ENCODE results near the gene DNER. TPM values are rescaled to one million over a fixed set of nuclear protein-coding genes. Genes with fewer than 3 reads are reported as not detected.
A peak's percentile ranks its signal among the peaks of the same experiment; 100 is the strongest.

Gene DNER
- total RNA-seq, 2 donors from 2014 or later = 6.2 to 32.9 TPM

DNA sequence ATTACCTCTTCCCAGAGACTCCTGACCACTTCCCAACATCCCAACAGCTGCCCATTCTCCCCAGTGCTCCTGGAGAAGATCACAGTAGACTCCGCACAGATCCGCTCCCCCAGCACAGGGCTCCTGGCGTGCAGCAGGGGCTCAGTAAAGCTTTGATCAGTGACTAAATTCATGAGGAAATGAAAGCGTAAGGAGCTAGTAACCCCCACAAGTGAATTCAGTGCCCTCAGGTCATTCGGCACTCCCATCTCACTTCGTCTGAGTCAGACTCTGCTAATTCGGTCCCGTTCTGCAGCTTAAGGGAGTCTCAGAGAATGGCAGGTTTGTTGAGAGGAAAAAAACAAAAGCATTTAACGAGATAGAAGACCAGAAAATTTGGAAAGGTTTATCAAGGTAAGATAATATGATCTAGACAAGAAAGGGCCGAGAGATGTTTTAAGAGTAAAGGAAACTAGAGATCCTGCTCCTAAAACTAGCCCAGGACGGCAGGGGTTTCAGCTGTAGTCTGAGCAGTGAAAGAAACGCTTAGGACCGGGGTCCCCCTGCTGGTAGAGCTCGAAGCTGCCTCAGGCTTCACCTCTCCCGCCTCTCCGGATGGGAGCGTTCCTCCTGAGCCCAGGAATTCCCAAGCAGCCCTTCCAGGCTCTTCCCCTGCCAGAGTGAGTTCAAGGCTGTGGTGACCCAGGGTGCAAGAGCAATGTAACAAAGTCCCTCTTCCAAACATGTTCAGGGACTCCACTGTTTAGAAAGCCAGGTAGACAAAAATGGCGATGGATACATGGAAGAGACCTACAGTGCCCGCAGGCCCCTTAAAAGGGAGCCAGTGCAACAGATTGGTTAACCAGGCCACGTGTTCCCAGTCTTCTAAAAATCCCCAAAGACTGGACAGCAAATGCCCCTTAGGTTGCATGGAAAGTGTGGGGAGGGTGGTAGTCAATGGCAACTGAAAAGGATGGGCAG lies 127.3 kb downstream of the DNER start:
- ATAC-seq (peak; percentile 96 to 98), DNase-seq (peak; percentile 84)
- intact Hi-C loops (cut with DNase I) = loop anchor here (2.0 to 5.0 kb wide), 3 partner anchors 156 to 455 kb away; no protein-coding TSS in a partner anchor

DNA sequence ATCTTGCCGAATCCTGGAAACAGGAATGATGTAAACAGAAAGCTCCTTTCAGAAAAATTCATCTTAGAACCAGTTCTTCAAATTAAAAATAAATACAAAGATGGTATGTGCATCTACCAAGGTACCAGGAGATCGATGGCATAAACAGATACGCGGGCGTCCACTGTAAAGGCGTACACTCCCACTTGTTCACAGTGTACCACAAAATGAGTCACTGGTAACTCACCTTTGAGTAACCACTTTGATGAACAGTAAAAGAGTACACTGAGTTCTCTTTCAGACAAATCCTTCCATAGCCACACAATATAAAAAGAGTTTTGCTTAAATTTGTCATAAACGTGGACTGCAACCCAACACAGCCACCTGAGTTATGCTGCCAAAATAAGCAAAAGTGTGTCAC lies 128.3 kb downstream of the DNER start:
- ATAC-seq (peak in 1 of 2 donors; percentile 23), DNase-seq (no peak)
- intact Hi-C loops (cut with DNase I) = loop anchor here (2.0 to 5.0 kb wide), 3 partner anchors 155 to 454 kb away; no protein-coding TSS in a partner anchor

DNA sequence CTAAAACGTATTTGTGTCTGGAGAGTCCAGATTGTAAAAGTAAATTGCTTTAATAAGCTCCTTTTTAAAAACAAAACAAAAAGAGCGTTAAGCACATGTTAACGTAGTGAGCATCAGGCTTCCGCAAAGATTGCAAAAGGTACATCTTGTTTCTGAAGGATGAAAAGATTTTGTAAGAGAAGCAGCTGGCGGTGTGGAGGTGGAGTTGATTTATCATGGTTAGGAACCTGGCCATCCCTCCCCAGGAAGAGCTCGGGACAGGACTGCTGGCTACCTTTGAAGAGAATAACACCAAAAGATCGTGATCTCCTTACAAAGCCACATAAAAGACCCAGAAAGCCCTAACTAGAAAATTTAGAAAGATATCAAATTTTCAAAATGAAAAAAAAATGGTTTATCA lies 132.2 kb downstream of the DNER start:
- intact Hi-C loops (cut with DNase I) = no loop called here
- DNase-seq (no peak), ATAC-seq (no peak)

DNA sequence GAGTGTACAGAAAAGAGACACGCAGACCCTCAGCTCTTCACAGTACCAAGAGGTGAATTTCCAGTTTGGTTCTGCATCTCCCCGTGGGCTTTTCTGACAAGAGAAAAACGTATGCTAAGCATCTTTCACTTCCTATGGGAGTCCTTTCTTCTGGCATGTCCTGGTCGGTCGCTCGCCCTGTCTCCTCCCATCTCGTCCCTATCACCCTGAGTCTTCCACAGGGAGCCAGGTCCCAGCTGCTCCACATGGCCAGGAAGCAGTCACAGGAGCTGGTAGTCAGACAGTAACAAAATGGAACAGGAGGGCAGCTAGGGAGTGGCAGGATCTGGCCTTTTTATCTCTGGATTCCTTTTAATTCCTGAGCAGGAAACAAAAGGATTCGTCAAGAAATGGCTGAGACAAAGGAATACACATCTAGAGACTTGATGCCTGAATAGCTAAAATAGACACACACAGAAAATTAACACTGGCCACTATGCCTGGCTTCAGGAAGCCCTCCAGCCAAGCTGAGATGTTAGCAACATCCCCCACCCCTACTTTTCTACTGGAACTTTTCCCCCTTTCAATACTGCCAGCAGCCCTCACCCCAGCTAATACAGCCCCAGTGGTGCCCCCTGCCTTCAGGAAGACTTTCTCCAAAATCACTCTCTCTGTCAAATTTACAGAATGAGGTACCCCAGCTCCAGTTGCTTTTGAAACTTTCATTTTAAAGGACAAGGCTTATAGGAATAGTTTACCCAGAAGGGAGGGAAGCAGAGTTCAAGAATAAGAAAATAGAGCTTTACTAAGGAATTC lies 136.1 kb downstream of the DNER start:
- no peak for ATAC-seq
- intact Hi-C loops (cut with DNase I) = no loop called here
- no peak for DNase-seq

DNA sequence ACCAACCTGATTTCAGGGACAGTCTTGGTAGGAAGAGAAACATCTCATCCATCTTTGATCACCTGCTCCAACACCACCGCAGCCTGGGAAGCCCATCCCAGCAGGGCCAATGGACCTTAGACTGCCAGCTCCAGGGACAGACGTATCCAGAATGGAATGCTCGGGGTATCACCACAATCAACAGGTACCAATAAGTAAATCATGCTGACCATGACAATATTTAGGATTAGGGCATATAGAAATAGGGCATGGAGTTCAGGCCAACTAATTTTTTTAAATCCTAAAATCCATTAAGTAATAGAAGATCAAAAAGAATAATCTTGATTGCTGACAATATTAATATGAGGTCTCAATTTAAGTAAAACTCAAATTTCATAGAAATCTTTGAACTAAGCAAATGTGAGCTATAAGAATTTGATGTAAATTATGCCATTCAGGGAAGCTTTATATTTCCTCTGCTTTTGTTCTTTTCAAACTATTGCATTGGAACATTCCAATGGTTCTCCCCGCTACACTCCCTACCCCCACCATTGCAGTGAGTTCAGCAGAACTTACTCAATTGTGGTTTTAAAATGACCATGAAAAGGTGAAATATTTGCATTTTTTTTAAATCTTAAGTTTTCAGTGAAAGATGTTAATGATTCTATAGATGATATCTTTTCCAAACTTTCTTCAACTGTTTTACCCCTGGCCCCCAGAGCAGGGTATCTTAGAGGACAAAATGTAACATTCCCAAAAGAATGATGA lies 138.6 kb downstream of the DNER start:
- DNase-seq (no peak), ATAC-seq (no peak)
- intact Hi-C loops (cut with DNase I) = no loop called here

DNA sequence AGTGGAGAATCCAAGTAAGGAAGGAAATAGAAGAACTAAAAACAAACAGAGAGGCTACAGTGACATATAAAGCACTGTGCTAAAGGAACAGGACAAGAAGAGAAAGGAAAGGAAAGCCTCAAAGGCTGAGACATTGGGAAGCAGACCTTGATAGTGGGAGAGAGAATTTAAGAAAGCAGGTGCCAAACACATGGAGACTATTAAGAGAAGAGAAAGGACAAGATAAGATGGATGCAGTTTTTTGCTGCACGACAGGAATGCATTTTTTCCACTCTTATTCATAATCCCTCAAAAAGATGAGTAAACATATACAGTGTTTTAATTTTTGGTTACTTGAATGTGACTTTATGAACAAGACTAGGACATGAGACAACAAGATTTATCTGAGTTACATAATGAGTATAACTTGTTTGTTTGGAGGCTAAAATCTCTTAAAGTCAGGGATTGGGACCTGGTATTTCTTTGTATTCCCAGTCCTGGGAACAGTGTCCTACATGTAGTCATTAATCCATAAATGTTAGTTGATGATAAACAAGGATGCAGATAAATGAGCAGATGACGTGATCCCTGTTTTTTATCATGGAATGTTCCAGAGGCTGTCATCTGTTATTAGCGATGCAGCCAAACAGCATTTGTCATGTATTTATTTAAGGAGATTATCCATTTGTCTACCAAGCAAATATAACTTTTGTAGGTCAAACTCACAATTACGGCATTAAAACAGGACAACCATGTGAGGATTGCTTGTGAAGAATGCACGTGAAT lies 141.7 kb downstream of the DNER start:
- intact Hi-C loops (cut with DNase I) = no loop called here
- DNase-seq = no peak
- peak in 1 of 2 donors; percentile 59 for ATAC-seq

DNA sequence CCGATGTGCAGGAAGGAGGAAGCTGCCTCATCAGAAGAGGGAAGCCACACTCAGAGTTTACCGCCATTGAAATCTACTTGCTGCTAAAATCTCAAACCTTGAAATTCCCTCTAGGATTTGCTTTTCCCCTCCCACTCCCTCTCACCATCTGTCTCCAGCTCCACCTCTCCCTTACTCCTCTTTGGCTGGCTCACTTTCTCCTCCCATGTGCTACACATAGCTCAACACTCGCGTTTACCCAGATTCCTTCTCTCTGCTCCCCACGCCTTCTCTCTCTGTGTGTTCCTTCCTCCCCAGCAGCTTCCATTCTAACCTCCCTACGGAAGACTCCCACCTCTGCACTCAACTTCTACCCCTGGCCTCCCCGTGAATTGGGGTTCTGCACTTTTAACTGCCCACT lies 143.1 kb downstream of the DNER start:
- intact Hi-C loops (cut with DNase I) = no loop called here
- DNase-seq = no peak
- peak in 1 of 2 donors; percentile 66 for ATAC-seq

DNA sequence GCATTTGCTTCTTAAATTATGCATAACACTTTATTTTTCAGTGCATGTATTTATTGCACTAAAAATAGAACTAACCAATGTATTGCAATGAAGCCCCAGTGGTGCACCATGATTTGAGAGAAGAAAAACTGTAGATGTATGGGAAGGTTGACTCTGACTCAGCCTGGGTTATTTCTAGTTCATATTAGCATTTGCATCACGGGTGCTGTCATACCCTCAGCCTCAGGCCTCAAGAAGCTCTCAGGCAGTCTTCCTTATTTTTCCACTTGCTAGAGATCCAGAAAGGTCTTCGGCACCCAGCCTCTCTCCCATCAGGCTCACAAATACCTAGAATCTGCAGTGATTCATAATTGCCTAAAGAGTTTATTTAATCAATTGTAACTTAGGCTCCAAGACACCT lies 148.0 kb downstream of the DNER start:
- ATAC-seq = no peak
- intact Hi-C loops (cut with DNase I) = no loop called here
- DNase-seq = no peak

DNA sequence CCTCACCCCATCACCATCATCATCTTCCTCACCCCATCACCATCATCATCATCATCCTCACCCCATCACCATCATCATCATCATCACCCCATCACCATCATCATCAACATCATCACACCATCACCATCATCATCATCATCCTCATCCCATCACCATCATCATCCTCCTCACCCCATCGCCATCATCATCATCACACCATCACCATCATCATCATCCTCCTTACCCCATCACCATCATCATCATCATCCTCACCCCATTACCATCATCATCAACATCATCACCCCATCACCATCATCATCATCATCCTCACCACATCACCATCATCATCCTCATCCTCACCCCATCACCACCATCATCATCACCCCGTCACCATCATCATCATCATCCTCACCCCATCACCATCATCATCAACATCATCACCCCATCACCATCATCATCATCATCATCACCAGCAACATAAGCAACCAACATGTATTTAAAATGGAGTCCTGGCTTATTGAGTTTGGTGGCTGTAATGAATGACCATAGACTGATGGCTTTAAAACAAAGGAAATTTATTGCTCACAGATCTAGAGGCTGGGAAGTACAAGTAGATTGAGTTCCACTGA lies 150.0 kb downstream of the DNER start:
- intact Hi-C loops (cut with DNase I) = no loop called here
- no peak for DNase-seq
- no peak for ATAC-seq

DNA sequence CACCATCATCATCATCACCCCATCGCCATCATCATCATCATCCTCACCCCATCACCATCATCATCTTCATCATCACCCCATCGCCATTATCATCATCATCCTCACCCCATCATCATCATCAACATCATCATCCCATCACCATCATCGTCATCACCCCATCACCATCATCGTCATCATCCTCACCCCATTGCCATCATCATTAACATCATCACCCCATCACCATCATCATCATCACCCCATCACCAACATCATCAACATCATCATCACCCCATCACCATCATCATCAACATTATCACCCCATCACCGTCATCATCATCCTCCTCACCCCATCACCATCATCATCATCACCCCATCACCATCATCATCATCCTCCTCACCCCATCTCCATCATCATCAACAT lies 151.0 kb downstream of the DNER start:
- DNase-seq (no peak), ATAC-seq (no peak)
- intact Hi-C loops (cut with DNase I) = no loop called here

DNA sequence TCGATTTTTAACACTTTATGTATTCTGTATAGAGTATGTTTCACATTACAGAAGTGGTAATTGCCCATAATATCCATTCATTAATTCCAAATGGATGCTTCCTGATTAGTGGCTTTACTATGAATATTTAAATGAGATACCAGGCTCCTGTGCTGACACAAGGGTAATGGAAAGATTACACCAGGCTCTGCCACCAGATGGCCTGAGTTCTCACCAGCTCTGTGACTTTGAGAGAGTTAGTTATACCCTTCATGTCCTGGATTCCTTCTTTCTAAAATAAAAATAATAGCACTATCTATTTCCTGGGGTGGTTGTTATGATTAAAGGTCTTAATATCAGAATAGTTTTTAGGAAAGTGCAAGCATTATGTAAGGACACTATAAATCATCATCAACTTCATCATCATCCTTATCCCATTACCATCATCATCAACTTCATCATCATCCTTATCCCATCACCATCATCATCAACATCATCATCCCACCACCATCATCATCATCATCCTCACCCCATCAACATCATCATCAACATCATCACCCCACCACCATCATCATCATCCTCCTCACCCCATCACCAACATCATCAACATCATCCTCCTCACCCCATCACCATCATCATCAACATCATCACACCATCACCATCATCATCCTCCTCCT lies 151.8 kb downstream of the DNER start:
- intact Hi-C loops (cut with DNase I) = no loop called here
- ATAC-seq = no peak
- DNase-seq = no peak

DNA sequence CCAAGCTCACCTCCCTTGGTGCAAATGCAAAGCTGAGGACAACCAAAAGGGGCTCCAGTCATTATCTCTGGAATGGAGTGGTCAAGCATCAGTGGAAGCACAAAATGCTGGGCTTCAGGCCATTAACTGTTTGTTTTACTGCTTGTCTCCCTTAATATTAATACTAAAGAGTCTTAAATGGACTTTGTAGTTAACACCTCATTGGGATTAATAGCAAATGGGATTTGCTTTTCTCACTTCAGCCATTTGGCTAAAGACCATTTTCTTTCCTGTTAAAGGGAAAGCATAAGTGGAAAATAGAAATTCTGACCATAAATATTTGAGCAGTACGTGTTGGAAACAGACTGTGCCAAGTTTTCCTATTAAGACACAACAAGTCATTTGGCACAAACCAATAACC lies 154.4 kb downstream of the DNER start:
- intact Hi-C loops (cut with DNase I) = no loop called here
- DNase-seq (no peak), ATAC-seq (no peak)

DNA sequence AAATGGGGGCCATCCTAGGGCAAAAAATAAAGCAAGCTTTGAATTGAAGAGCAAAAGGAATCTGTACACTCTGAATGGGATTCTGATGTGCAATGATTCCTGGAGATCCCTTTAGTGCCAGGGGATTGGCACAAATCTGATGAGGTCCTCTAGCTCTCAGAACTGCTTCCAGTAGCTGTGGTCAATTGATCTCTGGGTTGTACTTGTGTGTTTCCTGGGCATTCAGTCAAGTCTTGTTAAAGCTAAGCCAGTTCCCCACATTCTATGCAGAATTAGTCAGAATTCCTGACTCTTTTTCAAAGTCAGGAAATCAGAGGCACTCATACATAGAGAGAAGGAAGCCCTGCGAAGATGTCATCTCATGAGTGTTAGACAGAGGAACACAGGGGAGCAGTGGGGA lies 161.3 kb downstream of the DNER start:
- no peak for DNase-seq
- intact Hi-C loops (cut with DNase I) = no loop called here
- no peak for ATAC-seq

DNA sequence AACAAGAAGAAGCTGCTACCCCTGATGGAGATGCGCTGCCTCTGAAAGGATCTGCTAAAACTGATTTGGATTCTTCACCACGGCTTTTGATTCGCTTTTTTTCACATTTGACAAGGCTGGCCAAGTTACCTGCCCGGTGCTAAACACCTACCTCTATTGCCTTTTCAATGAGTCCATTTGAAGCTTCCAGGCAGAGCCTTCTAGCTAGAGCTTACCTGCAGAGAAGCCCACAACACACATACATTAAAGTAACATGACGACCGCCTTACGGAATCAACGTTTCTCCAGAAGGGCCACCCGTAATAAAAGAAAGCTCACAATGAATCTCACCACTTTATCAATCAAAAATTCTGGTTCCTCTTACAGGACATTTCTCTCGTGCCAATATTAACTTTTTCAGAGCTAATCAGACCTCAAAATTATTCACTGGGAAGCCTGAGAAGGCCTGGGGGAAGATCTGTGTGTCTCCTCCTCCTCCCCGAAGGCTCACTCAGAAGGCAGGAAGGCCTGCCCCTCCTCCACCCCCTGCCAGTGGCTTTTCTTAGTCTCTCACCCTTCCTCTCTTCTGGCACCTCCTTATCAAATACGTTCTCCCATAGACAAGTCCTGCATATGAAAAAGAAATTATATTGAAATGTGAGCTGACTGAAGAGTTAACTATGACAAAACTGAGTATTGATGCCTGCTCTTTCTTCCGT lies 171.0 kb downstream of the DNER start:
- intact Hi-C loops (cut with DNase I) = no loop called here
- DNase-seq = no peak
- ATAC-seq = no peak

DNA sequence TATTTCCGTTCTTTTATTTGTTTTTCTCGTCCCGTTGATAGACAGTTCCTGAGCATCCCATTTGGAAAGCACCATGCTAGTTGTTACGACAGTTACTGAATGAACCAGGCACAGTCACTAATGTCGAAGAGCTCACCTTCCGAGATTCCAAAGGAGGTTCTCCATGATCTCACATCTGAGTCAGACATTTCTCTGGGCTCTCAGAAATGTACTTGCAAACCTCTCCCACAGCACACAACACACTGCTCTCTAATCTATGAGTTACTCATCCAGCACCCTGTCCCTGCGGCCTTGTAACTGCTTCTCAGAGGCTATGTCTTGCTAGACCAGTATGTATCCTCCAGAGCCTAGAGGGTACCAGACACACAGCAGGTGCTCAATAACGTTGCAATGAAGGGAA lies 174.7 kb downstream of the DNER start:
- DNase-seq (no peak), ATAC-seq (no peak)
- intact Hi-C loops (cut with DNase I) = no loop called here

DNA sequence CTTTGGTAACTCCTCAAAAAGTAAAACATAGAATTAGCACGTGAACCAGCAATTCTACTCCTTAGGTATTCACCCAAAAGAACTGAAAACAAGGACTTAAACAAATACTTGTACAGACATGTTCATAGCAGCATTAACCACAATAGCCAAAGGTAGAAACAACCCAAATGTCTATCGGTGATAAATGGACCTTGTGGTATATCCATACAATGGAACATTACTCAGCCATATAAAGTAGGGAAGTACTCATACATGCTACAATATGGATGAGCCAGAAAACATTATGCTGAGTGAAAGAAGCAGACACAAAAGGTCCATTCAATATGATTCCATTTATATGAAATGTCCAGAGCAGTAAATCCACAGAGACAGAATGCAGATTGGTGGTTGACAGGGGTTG lies 182.8 kb downstream of the DNER start:
- no peak for ATAC-seq
- intact Hi-C loops (cut with DNase I) = no loop called here
- DNase-seq = no peak

DNA sequence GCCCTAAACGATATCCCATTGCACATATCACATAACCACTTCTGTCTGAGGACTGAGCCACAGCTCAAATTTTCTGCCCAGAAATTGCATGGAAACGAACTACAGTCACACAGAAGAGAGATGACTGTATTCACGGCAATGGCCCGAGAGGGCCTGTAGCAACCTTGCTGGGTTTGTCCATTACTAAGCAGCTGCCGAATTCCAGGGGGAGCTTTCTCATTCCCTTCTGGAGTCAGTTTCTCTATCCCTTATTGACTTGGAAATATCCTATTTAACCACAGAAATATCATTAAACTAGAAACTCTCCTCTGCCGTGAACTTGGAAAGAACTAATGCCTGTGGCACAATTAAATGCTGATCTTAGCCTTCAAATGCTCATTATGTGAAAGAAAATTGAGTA lies 183.9 kb downstream of the DNER start:
- DNase-seq (no peak), ATAC-seq (no peak)
- intact Hi-C loops (cut with DNase I) = no loop called here

All from left cardiac atrium (tissue), 4 donors.